ENCODE data around the gene EEFSEC.

DNA sequence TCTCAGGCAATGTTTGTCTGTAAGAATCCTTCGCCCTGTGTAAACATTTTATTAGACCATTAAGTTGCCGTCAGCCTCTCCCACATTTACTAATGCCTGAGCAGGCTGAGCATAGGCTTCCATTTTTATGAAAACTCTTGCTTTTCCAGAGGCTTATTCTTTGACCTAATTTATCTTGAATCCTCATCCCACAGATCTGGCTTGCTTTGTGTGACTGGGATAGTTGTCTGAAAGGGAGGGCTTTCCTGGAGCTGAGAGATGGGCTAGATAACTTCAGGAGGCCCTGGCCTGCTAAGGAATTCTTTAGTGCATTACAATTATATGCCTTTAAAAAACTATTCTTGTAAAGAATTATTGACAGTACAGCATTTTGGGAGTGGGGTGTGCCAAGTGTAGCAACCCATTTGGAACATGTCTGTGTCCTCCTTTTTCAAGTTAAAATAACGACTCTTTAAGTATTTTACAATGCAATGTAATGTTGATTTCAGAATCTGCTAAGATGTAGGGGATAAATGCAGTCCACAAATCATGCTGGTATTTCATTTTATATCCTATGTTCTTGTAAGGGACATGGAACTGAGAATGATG lies 52.4 kb downstream of the EEFSEC start:
- TF ChIP-seq BACH1 (IDR thresholded peaks at IDR 0.05; ENCODE audit: low read length) (no peak), EP300 (IDR thresholded peaks at IDR 0.05; ENCODE audit: borderline replicate concordance in 1 of 2, low read depth in 2 of 2, low read length in 2 of 2) (no peak), TAF1 (IDR thresholded peaks at IDR 0.05; ENCODE audit: low read depth, low read length) (no peak), EZH2 (IDR thresholded peaks at IDR 0.05; ENCODE audit: low read depth, low read length, severe bottlenecking) (no peak), POLR2A (IDR thresholded peaks at IDR 0.05; ENCODE audit: control extremely low read depth in 1 of 2, low read depth in 2 of 2, low read length in 2 of 2) (no peak), TCF12 (IDR thresholded peaks at IDR 0.05; ENCODE audit: low read depth, low read length) (no peak), CHD2 (IDR thresholded peaks at IDR 0.05; ENCODE audit: low read length) (no peak), POU5F1 (IDR thresholded peaks at IDR 0.05; ENCODE audit: low read depth, low read length) (no peak), RFX5 (IDR thresholded peaks at IDR 0.05; ENCODE audit: borderline replicate concordance, low read depth, low read length) (no peak), SRF (IDR thresholded peaks at IDR 0.05; ENCODE audit: low read depth, low read length) (no peak), TEAD4 (IDR thresholded peaks at IDR 0.05; ENCODE audit: low read depth, low read length) (no peak), YY1 (IDR thresholded peaks at IDR 0.05; ENCODE audit: low read depth, low read length) (no peak)
- TF ChIP-seq, protein P1, sequence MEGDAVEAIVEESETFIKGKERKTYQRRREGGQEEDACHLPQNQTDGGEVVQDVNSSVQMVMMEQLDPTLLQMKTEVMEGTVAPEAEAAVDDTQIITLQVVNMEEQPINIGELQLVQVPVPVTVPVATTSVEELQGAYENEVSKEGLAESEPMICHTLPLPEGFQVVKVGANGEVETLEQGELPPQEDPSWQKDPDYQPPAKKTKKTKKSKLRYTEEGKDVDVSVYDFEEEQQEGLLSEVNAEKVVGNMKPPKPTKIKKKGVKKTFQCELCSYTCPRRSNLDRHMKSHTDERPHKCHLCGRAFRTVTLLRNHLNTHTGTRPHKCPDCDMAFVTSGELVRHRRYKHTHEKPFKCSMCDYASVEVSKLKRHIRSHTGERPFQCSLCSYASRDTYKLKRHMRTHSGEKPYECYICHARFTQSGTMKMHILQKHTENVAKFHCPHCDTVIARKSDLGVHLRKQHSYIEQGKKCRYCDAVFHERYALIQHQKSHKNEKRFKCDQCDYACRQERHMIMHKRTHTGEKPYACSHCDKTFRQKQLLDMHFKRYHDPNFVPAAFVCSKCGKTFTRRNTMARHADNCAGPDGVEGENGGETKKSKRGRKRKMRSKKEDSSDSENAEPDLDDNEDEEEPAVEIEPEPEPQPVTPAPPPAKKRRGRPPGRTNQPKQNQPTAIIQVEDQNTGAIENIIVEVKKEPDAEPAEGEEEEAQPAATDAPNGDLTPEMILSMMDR (IDR thresholded peaks at IDR 0.05; ENCODE audit: control extremely low read depth in 1 of 3, insufficient read depth in 1 of 3, low read depth in 1 of 3, low read length in 3 of 3): no peak
- TF ChIP-seq, protein P2, sequence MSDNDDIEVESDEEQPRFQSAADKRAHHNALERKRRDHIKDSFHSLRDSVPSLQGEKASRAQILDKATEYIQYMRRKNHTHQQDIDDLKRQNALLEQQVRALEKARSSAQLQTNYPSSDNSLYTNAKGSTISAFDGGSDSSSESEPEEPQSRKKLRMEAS (IDR thresholded peaks at IDR 0.05): no peak
